Neural progenitor cell (in vitro differentiated cells): ENCODE measurements around the gene SEMA3E. TPM values are rescaled to one million over a fixed set of nuclear protein-coding genes. Genes with fewer than 3 reads are reported as not detected.
A peak's percentile ranks its signal among the peaks of the same experiment; 100 is the strongest.

Experiments used
- DNase-seq: peaks from one replicate; pipeline ENCODE4 v3.0.0-alpha.2; 2016; ENCODE audit warnings: low spot score
- H2AFZ ChIP-seq: fragments of 200-600 bp; sonication (generic); replicated peaks from 2 replicates; pipeline ENCODE4 v1.6.1; 2016; ENCODE audit warnings: antibody characterized with exemption
- H3F3A ChIP-seq: fragments of 200-600 bp; sonication (generic); 2 replicates; pipeline ENCODE4 v1.6.1; 2016; ENCODE audit warnings: antibody characterized with exemption, low read depth
- H3K27ac ChIP-seq: fragments of 200-600 bp; sonication (generic); 2 replicates; pipeline ENCODE4 v1.5.1; 2016; ENCODE audit warnings: mild to moderate bottlenecking
- H3K27me3 ChIP-seq: fragments of 200-600 bp; sonication (generic); 2 replicates; pipeline ENCODE4 v1.6.1; 2016; ENCODE audit warnings: mild to moderate bottlenecking, moderate library complexity
- H3K36me3 ChIP-seq: fragments of 200-600 bp; sonication (generic); 2 replicates; pipeline ENCODE4 v1.5.1; 2016
- H3K4me1 ChIP-seq: fragments of 200-600 bp; sonication (generic); 2 replicates; pipeline ENCODE4 v1.6.1; 2016; ENCODE audit warnings: mixed run types
- H3K4me2 ChIP-seq: fragments of 200-600 bp; sonication (generic); 2 replicates; pipeline ENCODE4 v1.6.1; 2016
- H3K4me3 ChIP-seq: fragments of 200-600 bp; sonication (generic); 2 replicates; pipeline ENCODE4 v1.5.1; 2016
- H3K79me2 ChIP-seq: fragments of 200-600 bp; sonication (generic); 2 replicates; pipeline ENCODE4 v1.6.1; 2016; ENCODE audit warnings: low read depth
- H3K9ac ChIP-seq: fragments of 200-600 bp; sonication (generic); 2 replicates; pipeline ENCODE4 v1.6.1; 2016
- H3K9me3 ChIP-seq: fragments of 200-600 bp; sonication (generic); 2 replicates; pipeline ENCODE4 v1.5.1; 2016; ENCODE audit warnings: low read depth
- H4K20me1 ChIP-seq: fragments of 200-600 bp; sonication (generic); 2 replicates; pipeline ENCODE4 v1.6.1; 2016; ENCODE audit warnings: low read depth
- H3K27ac Mint-ChIP-seq: 3 replicates; pipeline ENCODE4 v1.8.0; 2021; ENCODE audit warnings: mixed read lengths
- H3K27me3 Mint-ChIP-seq: 2 replicates; pipeline ENCODE4 v1.8.0; 2022; ENCODE audit warnings: low read depth, mild to moderate bottlenecking, inconsistent platforms, moderate library complexity, mixed read lengths; ENCODE audit not compliant: insufficient read depth
- H3K36me3 Mint-ChIP-seq: 3 replicates; pipeline ENCODE4 v1.8.0; 2021; ENCODE audit warnings: mixed read lengths
- H3K4me1 Mint-ChIP-seq: 3 replicates; pipeline ENCODE4 v1.8.0; 2021; ENCODE audit warnings: mixed read lengths
- H3K4me3 Mint-ChIP-seq: 3 replicates; pipeline ENCODE4 v1.8.0; 2021; ENCODE audit warnings: mild to moderate bottlenecking, moderate library complexity, mixed read lengths
- H3K9me3 Mint-ChIP-seq: 3 replicates; pipeline ENCODE4 v1.8.0; 2020; ENCODE audit warnings: mixed read lengths
- EZH2 ChIP-seq: fragments of 200-600 bp; sonication (generic); IDR thresholded peaks from 2 replicates; pipeline ENCODE4 v1.6.1; 2017; ENCODE audit warnings: antibody characterized with exemption, mild to moderate bottlenecking, moderate library complexity
- EZH2phosphoT487 ChIP-seq: fragments of 200-600 bp; sonication (generic); IDR thresholded peaks from 2 replicates; pipeline ENCODE4 v1.6.1; 2017; ENCODE audit warnings: antibody characterized with exemption
- total RNA-seq: library from RNA; depleted of rRNA; stranded (reverse); fragments of >200 nt; gene quantifications from 2 replicates; pipeline ENCODE4 v1.2.3, GENCODE V29; 2015; ENCODE audit warnings: low replicate concordance
- TF ChIP-seq, protein P1 (sequence below): fragments of 200-600 bp; sonication (generic); IDR thresholded peaks from 2 replicates; pipeline ENCODE4 v1.5.1; 2017; ENCODE audit warnings: antibody characterized with exemption, mild to moderate bottlenecking

Gene SEMA3E
- total RNA-seq, 1 donor from 2014 or later: 5.5 TPM

GRCh38 chr7:83617858-83618257 lies 31.1 kb downstream of the SEMA3E start:
- no peak overlapping the region for H3K4me3 Mint-ChIP-seq
- no peaks in the 10 kb centered on the region for H3K27me3 ChIP-seq
- H4K20me1 ChIP-seq: no peaks in the 10 kb centered on the region
- no peak overlapping the region for H3K4me2 ChIP-seq
- no peaks in the 10 kb centered on the region for H3K9me3 ChIP-seq
- H3K36me3 Mint-ChIP-seq: no peaks in the 10 kb centered on the region
- H3K4me1 ChIP-seq: peaks cover 4% of the 10 kb centered on the region
- H3K9me3 Mint-ChIP-seq: peaks cover 2% of the 10 kb centered on the region
- no peak overlapping the region for H3K27ac ChIP-seq
- no peak overlapping the region for H3K9ac ChIP-seq
- H3F3A ChIP-seq: peaks cover 20% of the 10 kb centered on the region
- DNase-seq: no peak
- no peak overlapping the region for H3K4me3 ChIP-seq
- TF ChIP-seq, protein P1, sequence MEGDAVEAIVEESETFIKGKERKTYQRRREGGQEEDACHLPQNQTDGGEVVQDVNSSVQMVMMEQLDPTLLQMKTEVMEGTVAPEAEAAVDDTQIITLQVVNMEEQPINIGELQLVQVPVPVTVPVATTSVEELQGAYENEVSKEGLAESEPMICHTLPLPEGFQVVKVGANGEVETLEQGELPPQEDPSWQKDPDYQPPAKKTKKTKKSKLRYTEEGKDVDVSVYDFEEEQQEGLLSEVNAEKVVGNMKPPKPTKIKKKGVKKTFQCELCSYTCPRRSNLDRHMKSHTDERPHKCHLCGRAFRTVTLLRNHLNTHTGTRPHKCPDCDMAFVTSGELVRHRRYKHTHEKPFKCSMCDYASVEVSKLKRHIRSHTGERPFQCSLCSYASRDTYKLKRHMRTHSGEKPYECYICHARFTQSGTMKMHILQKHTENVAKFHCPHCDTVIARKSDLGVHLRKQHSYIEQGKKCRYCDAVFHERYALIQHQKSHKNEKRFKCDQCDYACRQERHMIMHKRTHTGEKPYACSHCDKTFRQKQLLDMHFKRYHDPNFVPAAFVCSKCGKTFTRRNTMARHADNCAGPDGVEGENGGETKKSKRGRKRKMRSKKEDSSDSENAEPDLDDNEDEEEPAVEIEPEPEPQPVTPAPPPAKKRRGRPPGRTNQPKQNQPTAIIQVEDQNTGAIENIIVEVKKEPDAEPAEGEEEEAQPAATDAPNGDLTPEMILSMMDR: no peak
- TF ChIP-seq EZH2phosphoT487 (no peak), EZH2 (no peak)
- H3K27ac Mint-ChIP-seq: no peak overlapping the region
- no peaks in the 10 kb centered on the region for H3K4me1 Mint-ChIP-seq
- no peaks in the 10 kb centered on the region for H3K27me3 Mint-ChIP-seq
- H3K79me2 ChIP-seq: no peaks in the 10 kb centered on the region
- no peak overlapping the region for H2AFZ ChIP-seq
- no peaks in the 10 kb centered on the region for H3K36me3 ChIP-seq

- no peak for DNase-seq
- Mint-ChIP-seq H3K4me3 (no peak overlapping the region), H3K9me3 (no peaks in the 10 kb centered on the region), H3K4me1 (no peaks in the 10 kb centered on the region), H3K27me3 (no peaks in the 10 kb centered on the region), H3K27ac (no peak overlapping the region), H3K36me3 (no peaks in the 10 kb centered on the region)
- Histone ChIP-seq H3K36me3 (no peaks in the 10 kb centered on the region), H2AFZ (no peak overlapping the region), H3K4me1 (peaks cover 4% of the 10 kb centered on the region), H4K20me1 (no peaks in the 10 kb centered on the region), H3K27ac (no peak overlapping the region), H3K9me3 (no peaks in the 10 kb centered on the region), H3F3A (peaks cover 20% of the 10 kb centered on the region), H3K9ac (no peak overlapping the region), H3K4me3 (no peak overlapping the region), H3K4me2 (no peak overlapping the region), H3K79me2 (no peaks in the 10 kb centered on the region), H3K27me3 (no peaks in the 10 kb centered on the region)
- TF ChIP-seq, protein P1: no peak
- TF ChIP-seq EZH2: no peak
- no peak for TF ChIP-seq EZH2phosphoT487
Observed at GRCh38 chr7:83614112-83614511, 34.8 kb downstream of the SEMA3E start.

DNA sequence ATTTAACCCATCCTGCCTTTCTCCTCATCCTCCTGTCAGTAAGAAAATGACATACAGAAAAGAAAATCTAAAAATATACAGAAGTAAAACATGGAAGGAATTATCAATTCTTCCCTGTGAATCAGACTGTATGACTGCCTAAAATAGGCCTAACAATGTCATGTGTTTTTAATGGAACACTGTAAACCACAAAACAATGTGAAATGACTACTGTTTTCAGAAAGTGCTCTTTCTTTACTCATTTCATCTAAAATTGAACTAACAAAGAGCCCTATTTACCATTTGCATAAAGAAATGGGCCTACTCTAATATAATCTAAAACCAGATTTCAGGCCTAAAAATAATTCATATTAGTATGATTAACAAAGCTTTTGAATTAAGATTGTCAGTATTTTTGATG lies 35.7 kb downstream of the SEMA3E start:
- Histone ChIP-seq H3K4me2 (no peak overlapping the region), H3K79me2 (no peaks in the 10 kb centered on the region), H3K27ac (no peak overlapping the region), H2AFZ (no peak overlapping the region), H3F3A (peaks cover 20% of the 10 kb centered on the region), H3K36me3 (no peaks in the 10 kb centered on the region), H3K4me1 (peaks cover 4% of the 10 kb centered on the region), H3K27me3 (no peaks in the 10 kb centered on the region), H3K9ac (no peak overlapping the region), H3K4me3 (no peak overlapping the region), H4K20me1 (no peaks in the 10 kb centered on the region), H3K9me3 (no peaks in the 10 kb centered on the region)
- H3K27ac Mint-ChIP-seq: no peak overlapping the region
- no peaks in the 10 kb centered on the region for H3K27me3 Mint-ChIP-seq
- H3K36me3 Mint-ChIP-seq: no peaks in the 10 kb centered on the region
- H3K4me1 Mint-ChIP-seq: no peaks in the 10 kb centered on the region
- H3K9me3 Mint-ChIP-seq: no peaks in the 10 kb centered on the region
- no peak overlapping the region for H3K4me3 Mint-ChIP-seq
- TF ChIP-seq EZH2: no peak
- no peak for DNase-seq

DNA sequence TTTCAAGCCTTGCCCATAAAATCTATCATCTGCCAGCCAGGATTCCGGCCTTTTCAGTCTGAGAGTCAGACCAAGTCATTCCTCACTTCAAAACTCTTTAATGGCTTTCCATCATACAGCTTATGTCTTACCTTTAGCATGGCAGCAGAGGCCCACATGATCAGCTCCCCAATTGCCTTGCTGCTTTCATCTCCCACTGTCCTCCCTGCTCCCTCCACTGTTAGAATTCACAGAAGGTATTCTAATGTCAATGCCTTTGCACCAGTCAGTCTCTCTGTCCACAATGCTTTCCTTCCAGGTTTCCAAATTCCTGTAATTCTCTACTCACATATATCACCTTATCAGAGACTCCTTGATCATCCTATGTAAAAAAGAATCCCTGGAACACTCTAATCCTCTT lies 37.2 kb downstream of the SEMA3E start:
- peaks cover 4% of the 10 kb centered on the region for H3K4me1 ChIP-seq
- Mint-ChIP-seq H3K4me1 (no peaks in the 10 kb centered on the region), H3K36me3 (no peaks in the 10 kb centered on the region), H3K27ac (no peak overlapping the region), H3K4me3 (no peak overlapping the region), H3K9me3 (no peaks in the 10 kb centered on the region), H3K27me3 (no peaks in the 10 kb centered on the region)
- no peaks in the 10 kb centered on the region for H3K79me2 ChIP-seq
- H4K20me1 ChIP-seq: no peaks in the 10 kb centered on the region
- peak overlapping the region; percentile 36 for H2AFZ ChIP-seq
- TF ChIP-seq, protein P1: no peak
- no peak for TF ChIP-seq EZH2
- no peak for TF ChIP-seq EZH2phosphoT487
- no peak overlapping the region for H3K4me2 ChIP-seq
- H3K4me3 ChIP-seq: no peak overlapping the region
- H3K36me3 ChIP-seq: no peaks in the 10 kb centered on the region
- no peaks in the 10 kb centered on the region for H3K27me3 ChIP-seq
- H3K9ac ChIP-seq: no peak overlapping the region
- H3K27ac ChIP-seq: no peak overlapping the region
- peaks cover 8% of the 10 kb centered on the region for H3F3A ChIP-seq
- no peak for DNase-seq
- no peaks in the 10 kb centered on the region for H3K9me3 ChIP-seq
